ENCODE results near the gene DNAJC4. TPM values are rescaled to one million over a fixed set of nuclear protein-coding genes. Genes with fewer than 3 reads are reported as not detected.
A peak's percentile ranks its signal among the peaks of the same experiment; 100 is the strongest.

Gene DNAJC4
- total RNA-seq, 8 experiments from 2014 or later: 13.2 to 51.7 (median 26.9) TPM

GRCh38 chr11:64262271-64263002, 32.1 kb downstream of the DNAJC4 start:
- no CpG with 5 or more reads among the region's 42 CpGs for WGBS, 10 experiments
- Histone ChIP-seq H3K4me3 (no peak overlapping the region), H3K27ac (no peak overlapping the region), H3K4me1 (replicated peaks in 1 of 2) (peaks cover 22 to 24% of the 10 kb centered on the region in 2 donors)
- in situ Hi-C loops (cut with MboI; ENCODE audit: low pct_unique_long_range_greater_than_20kb in 2 of 9, low sequenced_read_pairs in 9 of 9, unreplicated experiment in 9 of 9): no loop called here
- ATAC-seq (replicated peaks in 6 of 8): no peak

DNA sequence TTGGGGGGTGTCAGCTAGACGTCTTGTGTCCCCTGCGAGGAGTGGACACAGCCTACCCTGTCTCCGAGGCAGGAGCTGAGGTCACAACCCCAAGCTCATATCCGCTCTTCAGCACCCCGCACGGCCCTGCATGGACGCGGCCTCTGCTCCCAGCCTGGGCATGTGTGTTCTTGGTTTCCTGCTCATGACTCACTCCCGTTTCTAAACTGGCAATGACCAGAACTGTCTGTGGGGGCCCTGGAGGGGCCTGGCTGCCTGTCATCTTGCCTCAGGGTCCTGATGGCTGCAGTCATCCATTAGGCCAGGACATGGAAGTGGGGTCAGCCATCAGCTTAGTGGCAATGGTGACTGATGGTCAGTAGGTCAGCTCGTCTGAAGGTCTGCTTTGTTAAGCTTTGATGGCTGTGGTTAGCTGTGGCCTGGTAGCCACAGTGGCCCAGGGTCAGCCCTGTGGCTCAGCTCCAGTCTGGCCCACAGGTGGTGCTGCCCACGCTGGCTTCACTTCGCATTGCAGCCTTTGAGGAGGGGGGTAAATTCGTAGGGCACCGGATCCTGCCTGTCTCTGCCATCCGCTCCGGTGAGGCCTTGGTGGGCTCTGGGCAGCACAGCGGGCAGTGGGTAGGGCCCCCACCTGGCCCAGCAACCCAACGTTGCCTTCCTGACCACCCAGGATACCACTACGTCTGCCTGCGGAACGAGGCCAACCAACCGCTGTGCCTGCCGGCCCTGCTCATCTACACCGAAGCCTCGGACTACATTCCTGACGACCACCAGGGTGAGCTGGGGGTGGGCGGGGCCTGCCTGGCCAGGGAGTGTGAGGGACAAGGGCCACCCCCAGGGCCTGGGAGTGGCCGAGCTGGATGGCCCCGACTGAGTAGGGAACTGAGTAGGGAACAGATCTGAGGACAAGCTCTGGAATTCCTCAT, 32.9 kb downstream of the DNAJC4 start:
- H3K27ac ChIP-seq: peak overlapping the region; percentile 77 to 80

DNA sequence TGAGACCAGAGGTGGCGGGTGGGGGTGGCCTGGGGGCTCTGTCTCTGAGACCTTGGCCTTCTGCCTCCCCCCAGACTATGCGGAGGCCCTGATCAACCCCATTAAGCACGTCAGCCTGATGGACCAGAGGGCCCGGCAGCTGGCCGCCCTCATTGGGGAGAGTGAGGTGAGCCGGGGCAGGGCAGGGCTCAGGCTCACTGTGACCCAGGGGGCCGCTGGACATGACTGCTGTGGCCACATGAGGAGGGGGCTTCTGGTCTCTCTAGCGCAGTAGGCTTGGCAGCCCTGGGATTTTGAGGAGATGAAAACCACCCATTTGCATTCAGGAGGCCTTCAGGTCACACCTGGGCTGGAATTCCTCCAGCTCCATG, 33.6 kb downstream of the DNAJC4 start:
- Histone ChIP-seq H3K27ac (peak overlapping the region; percentile 77 to 80), H3K4me1 (replicated peaks in 1 of 2) (peaks cover 26 to 31% of the 10 kb centered on the region in 2 donors), H3K4me3 (no peak overlapping the region)
- in situ Hi-C loops (cut with MboI; ENCODE audit: low pct_unique_long_range_greater_than_20kb in 2 of 9, low sequenced_read_pairs in 9 of 9, unreplicated experiment in 9 of 9): no loop called here
- peak in 2 of 8 experiments; percentile 0 to 1 for ATAC-seq (replicated peaks in 6 of 8)
- 60 to 83% methylated on average over 2 of the region's 8 CpGs; no CpG with 5 or more reads in 8 of the 10 experiments for WGBS, 10 experiments

More for the DNA sequence above, 32.9 kb downstream of the DNAJC4 start:
- in situ Hi-C loops (cut with MboI; ENCODE audit: low pct_unique_long_range_greater_than_20kb in 2 of 9, low sequenced_read_pairs in 9 of 9, unreplicated experiment in 9 of 9): no loop called here
- WGBS, 10 experiments: 40 to 82% (median 80%) methylated on average over 1 to 7 of the region's 29 CpGs; no CpG with 5 or more reads in 5 of the 10 experiments
- ATAC-seq (replicated peaks in 6 of 8): peak in 5 of 8 experiments; percentile 14 to 65 (median 31)
- peaks cover 22 to 24% of the 10 kb centered on the region in 2 donors for H3K4me1 ChIP-seq (replicated peaks in 1 of 2)
- no peak overlapping the region for H3K4me3 ChIP-seq

DNA sequence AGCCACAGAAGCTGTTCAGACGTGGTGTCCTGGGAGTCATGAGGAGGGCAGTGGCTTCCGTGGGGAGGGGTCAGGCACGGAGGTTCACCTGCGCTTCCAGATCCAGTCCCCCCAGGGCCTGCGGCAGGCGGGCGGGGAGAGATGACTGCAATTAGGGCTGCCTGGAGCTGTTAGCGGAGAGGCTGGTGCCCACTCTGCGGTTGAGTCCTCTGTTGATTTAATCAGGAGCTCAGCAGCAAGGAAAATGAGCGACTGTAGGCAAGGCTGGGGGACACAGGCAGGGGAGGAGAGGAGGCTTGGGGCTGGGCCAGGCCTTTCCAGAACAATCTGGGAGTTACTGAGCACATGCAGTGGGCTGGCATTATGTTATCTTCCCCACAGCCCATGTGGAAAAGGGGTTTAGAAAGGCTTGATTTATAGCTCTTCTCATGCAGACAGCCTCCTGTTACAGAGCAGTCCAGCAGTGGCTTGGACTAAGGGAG, 34.1 kb downstream of the DNAJC4 start:
- peak in 5 of 8 experiments; percentile 24 to 51 (median 41) for ATAC-seq (replicated peaks in 6 of 8)
- in situ Hi-C loops (cut with MboI; ENCODE audit: low pct_unique_long_range_greater_than_20kb in 2 of 9, low sequenced_read_pairs in 9 of 9, unreplicated experiment in 9 of 9): no loop called here
- Histone ChIP-seq H3K4me1 (replicated peaks in 1 of 2) (peaks cover 26 to 31% of the 10 kb centered on the region in 2 donors), H3K27ac (peak overlapping the region; percentile 77 to 80), H3K4me3 (no peak overlapping the region)
- 85% methylated on average over 4 of the region's 10 CpGs; no CpG with 5 or more reads in 9 of the 10 experiments for WGBS, 10 experiments

DNA sequence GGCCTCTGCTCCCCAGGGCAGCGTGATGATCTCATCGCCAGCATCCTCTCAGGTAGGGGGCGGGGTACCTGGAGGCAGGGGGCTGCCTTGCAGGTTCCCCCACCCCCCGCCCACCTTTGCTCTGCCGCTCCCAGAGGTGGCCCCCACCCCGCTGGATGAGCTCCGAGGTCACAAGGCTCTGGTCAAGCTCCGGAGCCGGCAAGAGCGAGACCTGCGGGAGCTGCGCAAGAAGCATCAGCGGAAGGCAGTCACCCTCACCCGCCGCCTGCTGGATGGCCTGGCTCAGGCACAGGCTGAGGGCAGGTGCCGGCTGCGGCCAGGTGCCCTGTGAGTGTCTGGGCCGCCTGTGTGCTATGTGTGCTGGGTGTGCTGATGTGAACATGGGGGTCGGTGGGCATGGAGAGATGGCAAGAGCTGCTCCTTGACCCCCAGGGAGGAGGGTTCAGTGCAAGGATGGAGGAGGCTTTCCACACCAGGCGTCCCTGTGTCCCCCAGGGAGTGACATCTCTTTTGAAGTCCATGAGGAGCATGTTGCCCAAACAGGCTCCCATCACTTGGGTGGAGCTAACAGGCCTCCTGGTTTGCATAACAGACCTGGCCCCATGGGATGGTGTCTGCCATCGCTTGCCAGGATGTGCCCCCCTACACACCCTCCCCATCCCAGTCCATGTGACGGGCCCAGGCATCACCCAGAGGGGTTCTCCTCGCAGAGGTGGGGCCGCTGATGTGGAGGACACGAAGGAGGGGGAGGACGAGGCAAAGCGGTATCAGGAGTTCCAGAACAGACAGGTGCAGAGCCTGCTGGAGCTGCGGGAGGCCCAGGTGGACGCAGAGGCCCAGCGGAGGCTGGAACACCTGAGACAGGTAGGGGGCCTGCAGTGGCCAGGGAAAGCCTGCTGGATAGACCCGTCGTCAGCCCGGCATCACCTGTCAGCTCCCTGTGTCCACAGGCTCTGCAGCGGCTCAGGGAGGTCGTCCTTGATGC, 35.1 kb downstream of the DNAJC4 start:
- peaks cover 26 to 31% of the 10 kb centered on the region in 2 donors for H3K4me1 ChIP-seq (replicated peaks in 1 of 2)
- in situ Hi-C loops (cut with MboI; ENCODE audit: low pct_unique_long_range_greater_than_20kb in 2 of 9, low sequenced_read_pairs in 9 of 9, unreplicated experiment in 9 of 9): no loop called here
- ATAC-seq (replicated peaks in 6 of 8): no peak
- WGBS, 10 experiments: 20 to 95% (median 82%) methylated on average over 1 to 10 of the region's 35 CpGs; no CpG with 5 or more reads in 6 of the 10 experiments
- peak overlapping the region; percentile 77 to 80 for H3K27ac ChIP-seq
- H3K4me3 ChIP-seq: no peak overlapping the region

GRCh38 chr11:64266339-64266738, 36.0 kb downstream of the DNAJC4 start:
- H3K27ac ChIP-seq: no peak overlapping the region
- no peak overlapping the region for H3K4me3 ChIP-seq
- WGBS, 10 experiments: 67 to 100% (median 100%) methylated on average over 1 to 3 of the region's 15 CpGs; no CpG with 5 or more reads in 7 of the 10 experiments
- H3K4me1 ChIP-seq (replicated peaks in 1 of 2): peaks cover 26 to 31% of the 10 kb centered on the region in 2 donors
- in situ Hi-C loops (cut with MboI; ENCODE audit: low pct_unique_long_range_greater_than_20kb in 2 of 9, low sequenced_read_pairs in 9 of 9, unreplicated experiment in 9 of 9): no loop called here
- ATAC-seq (replicated peaks in 6 of 8): no peak

DNA sequence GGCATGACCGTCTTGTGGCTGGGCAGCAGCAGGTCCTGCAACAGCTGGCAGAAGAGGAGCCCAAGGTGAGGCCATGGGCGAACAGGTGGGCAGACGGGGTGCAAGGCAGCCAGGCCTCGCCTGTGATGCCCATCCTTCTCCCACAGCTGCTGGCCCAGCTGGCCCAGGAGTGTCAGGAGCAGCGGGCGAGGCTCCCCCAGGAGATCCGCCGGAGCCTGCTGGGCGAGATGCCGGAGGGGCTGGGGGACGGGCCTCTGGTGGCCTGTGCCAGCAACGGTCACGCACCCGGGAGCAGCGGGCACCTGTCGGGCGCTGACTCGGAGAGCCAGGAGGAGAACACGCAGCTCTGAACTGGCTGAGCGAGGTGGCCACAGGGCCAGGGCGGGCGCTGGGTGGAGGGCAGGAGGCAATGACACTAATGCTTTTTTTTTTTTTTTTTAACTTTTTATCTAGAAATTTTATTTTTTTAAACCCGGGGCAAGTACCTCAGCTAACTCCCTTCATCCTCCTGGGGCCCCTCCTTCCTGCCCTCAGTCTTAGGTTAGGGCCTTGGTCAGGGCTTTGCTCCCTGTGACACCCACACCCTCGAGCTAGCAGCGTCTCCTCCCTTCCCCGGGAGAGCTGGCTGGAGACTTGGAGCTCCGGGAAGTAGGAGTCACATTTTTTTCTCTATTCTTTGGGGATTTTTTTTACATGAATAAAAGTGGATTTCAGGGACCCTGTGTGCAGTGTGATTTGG, 37.0 kb downstream of the DNAJC4 start:
- H3K27ac ChIP-seq: peak overlapping the region in 1 of 2 donors; percentile 9
- peak in 2 of 8 experiments; percentile 1 to 2 for ATAC-seq (replicated peaks in 6 of 8)
- H3K4me3 ChIP-seq: no peak overlapping the region
- in situ Hi-C loops (cut with MboI; ENCODE audit: low pct_unique_long_range_greater_than_20kb in 2 of 9, low sequenced_read_pairs in 9 of 9, unreplicated experiment in 9 of 9): no loop called here
- H3K4me1 ChIP-seq (replicated peaks in 1 of 2): peaks cover 33 to 38% of the 10 kb centered on the region in 2 donors
- 43 to 100% (median 89%) methylated on average over 2 to 15 of the region's 27 CpGs; no CpG with 5 or more reads in 3 of the 10 experiments for WGBS, 10 experiments

DNA sequence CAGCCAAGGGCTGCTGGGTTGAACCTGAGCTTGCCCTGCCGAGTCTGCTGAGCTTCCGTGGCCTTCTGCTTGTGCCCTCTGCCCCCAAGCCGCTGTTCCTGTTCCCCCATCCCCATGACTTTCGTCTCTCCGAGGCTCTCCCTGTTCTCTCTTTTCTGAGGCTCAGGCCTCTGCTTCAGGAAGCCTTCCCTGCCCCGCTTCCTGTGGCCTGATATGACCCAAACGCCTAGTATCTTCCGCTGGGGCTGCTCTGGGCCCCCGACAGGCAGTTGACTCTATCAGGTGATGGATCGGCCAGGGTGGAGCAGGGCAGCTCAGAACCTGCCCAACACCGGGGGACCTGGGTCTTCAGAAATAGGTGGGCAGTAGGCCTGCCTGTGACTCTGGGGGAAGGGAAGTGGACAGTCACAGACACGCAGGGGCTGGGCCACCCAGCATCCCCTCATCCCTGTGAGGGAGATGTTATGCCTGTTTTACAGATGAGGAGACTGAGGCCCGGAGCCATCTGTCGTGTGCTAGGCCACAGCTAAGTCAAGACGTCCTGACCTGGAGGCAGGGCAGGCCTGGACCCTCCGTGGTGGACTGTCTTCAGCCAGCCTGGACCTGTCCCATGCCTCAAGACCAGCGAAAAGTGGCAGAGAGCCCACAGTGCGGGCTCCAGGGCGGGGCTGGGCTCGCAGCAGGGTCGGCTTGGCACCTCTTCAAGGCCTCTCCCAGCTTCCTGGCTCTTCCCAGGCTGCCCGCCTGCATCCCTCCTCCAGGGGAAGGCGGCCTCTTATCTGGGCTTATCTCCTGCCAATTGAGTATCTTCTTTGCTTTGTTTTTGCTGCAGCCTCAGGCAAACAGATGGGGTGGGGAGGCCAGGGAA, 37.9 kb downstream of the DNAJC4 start:
- in situ Hi-C loops (cut with MboI; ENCODE audit: low pct_unique_long_range_greater_than_20kb in 2 of 9, low sequenced_read_pairs in 9 of 9, unreplicated experiment in 9 of 9): no loop called here
- Histone ChIP-seq H3K4me1 (replicated peaks in 1 of 2) (peaks cover 32 to 36% of the 10 kb centered on the region in 2 donors), H3K4me3 (peak overlapping the region; percentile 39 to 65 (median 55)), H3K27ac (peak overlapping the region; percentile 75 to 86)
- 0 to 85% (median 61%) methylated on average over 1 to 8 of the region's 23 CpGs; no CpG with 5 or more reads in 5 of the 10 experiments for WGBS, 10 experiments
- ATAC-seq (replicated peaks in 6 of 8): peak in 3 of 8 experiments; percentile 1 to 3 (median 3)

DNA sequence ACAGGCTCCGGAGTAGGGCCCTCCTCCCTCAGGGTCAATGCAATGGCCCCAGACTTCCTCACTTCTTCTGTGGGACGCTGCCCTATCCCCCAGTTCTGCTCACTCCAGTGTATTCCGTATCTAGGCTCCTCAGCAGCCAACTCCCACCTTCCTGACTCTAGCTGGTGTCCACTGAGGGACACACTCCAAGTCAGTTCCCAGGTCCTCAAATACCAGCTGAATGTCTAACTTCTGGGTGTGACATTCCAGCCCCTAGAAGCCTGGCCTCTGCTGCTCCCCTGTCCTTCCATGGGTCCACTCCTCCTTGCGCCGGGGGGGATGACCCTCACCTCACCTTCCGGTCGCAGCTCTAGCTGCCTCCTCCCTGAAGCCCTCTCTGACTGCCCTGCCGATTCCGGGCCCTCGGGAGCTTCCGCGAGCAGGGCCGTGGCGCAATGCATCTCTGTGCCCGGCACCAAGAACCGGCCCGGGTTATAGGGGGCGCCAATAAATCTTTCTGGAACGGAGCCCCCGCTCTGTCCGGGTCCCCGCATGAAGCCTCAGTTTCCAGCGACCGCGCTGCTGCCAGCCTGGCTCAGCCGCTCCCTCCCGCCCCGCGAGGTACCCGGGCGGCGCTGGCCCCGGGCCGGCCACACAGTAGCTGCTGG, 38.7 kb downstream of the DNAJC4 start:
- WGBS, 10 experiments: 0 to 20% (median 0%) methylated on average over 1 to 13 of the region's 34 CpGs; no CpG with 5 or more reads in 6 of the 10 experiments
- H3K4me3 ChIP-seq: peak overlapping the region; percentile 39 to 65 (median 55)
- ATAC-seq (replicated peaks in 6 of 8): peak in 7 of 8 experiments; percentile 0 to 15 (median 4)
- peaks cover 24 to 28% of the 10 kb centered on the region in 2 donors for H3K4me1 ChIP-seq (replicated peaks in 1 of 2)
- in situ Hi-C loops (cut with MboI; ENCODE audit: low pct_unique_long_range_greater_than_20kb in 2 of 9, low sequenced_read_pairs in 9 of 9, unreplicated experiment in 9 of 9): no loop called here
- H3K27ac ChIP-seq: peak overlapping the region; percentile 75 to 86

DNA sequence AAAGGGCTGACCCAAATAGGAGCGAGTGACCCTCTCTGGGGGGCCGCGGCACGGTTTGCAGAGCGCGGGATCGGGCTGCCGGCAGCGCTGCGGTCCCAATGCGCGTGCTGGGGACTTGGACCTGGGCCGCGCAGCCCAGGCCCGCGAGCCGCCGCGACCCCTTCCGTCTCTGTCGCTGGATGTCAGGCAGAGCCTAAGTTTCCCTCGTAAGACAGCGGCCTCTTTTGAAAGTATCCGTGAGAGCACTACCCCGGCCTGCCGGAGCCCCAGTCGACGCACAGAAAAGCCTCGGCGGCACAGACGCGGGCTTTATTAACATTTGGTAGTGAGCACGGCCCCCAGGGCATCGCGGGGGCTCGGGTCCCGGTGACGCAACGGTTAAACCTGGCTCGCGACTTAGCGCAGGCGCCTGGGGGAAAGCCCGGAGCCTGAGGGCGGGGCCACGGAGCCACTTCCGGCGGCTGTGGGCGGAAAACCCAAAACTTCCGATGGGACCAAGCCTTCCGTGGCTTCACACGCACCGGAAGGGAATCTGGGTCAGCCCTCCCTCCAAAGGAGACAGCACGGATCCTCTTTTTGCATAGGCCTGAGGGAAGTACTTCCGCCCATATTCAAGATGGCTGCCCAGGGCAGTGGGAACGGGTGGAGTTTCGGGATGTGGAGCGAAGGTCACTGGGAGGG, 39.3 kb downstream of the DNAJC4 start:
- Histone ChIP-seq H3K4me1 (replicated peaks in 1 of 2) (peaks cover 18 to 22% of the 10 kb centered on the region in 2 donors), H3K27ac (peak overlapping the region; percentile 86 to 94), H3K4me3 (peak overlapping the region; percentile 40 to 65 (median 55))
- WGBS, 10 experiments: 0 to 5% (median 3%) methylated on average over 3 to 14 of the region's 58 CpGs; no CpG with 5 or more reads in 5 of the 10 experiments
- ATAC-seq (replicated peaks in 6 of 8): peak; percentile 72 to 85 (median 82)
- in situ Hi-C loops (cut with MboI; ENCODE audit: low pct_unique_long_range_greater_than_20kb in 2 of 9, low sequenced_read_pairs in 9 of 9, unreplicated experiment in 9 of 9): no loop called here
